ENCODE measurements around the gene SLC46A1. TPM values are rescaled to one million over a fixed set of nuclear protein-coding genes. Genes with fewer than 3 reads are reported as not detected.

SLC46A1 gene
- total and polyA plus RNA-seq, 9 of the 15 experiments (the other 6 are each of a cell fraction or from before 2014, with no cell fraction given): 0.24 to 5.5 (median 3.1) TPM

- intact Hi-C loops (cut with micrococcal nuclease): loop anchor here (10.0 kb wide), 1 partner anchor 170 kb away; no protein-coding TSS in a partner anchor
- DNase-seq (ENCODE audit: extremely low read depth in 1 of 4, low spot score in 3 of 4) (no peak), FAIRE-seq (no peak), ATAC-seq (no peak)
- H3K36me3 ChIP-seq (ENCODE audit: control insufficient read depth, insufficient read depth, low read length): no peaks in the 10 kb centered on the region
- in situ Hi-C loops (cut with MboI): no loop called here
- no peak for TF ChIP-seq NFE2L1 (tag; IDR thresholded peaks at IDR 0.05; ENCODE audit: borderline replicate concordance, low read depth)
- no peak for TF ChIP-seq ZNF143 (CRISPR knock-in tag; IDR thresholded peaks at IDR 0.05)
- TF ChIP-seq NCOA4 (IDR thresholded peaks at IDR 0.05; ENCODE audit: partially characterized antibody): no peak
- TF ChIP-seq CHCHD3 (CRISPR knock-in tag; IDR thresholded peaks at IDR 0.05): no peak
- TF ChIP-seq ELF1 (tag; IDR thresholded peaks at IDR 0.05): no peak
- TF ChIP-seq ZNF449 (CRISPR knock-in tag; IDR thresholded peaks at IDR 0.05): no peak
- no peak for TF ChIP-seq NCOA1 (IDR thresholded peaks at IDR 0.05; ENCODE audit: low read depth)
- TF ChIP-seq BRF2 (IDR thresholded peaks at IDR 0.05; ENCODE audit: borderline replicate concordance, insufficient read depth, insufficient read length): no peak
- no peak for TF ChIP-seq SETDB1 (IDR thresholded peaks at IDR 0.05; ENCODE audit: low read length)
- no peak overlapping the region for H2AFZ ChIP-seq (ENCODE audit: low read depth, low read length)
- peaks cover 17 to 35% of the 10 kb centered on the region in 2 experiments for H3K27me3 ChIP-seq (ENCODE audit: control insufficient read depth in 2 of 2, insufficient read depth in 2 of 2, low read length in 2 of 2)
- ChIA-PET POLR2A (no interaction called here), CTCF (ENCODE audit: low intra/inter-chr PET ratio) (no interaction called here)
- WGBS (ENCODE audit: insufficient coverage, low coverage, missing lambda C conversion rate): 10% methylated on average over 13 of the region's 13 CpGs
- no TSS peak for BruUV-seq (replicated peaks)
- no peaks in the 10 kb centered on the region for H4K20me1 ChIP-seq (replicated peaks; ENCODE audit: control insufficient read depth, insufficient read depth, low read length)
- H3K9ac ChIP-seq (ENCODE audit: insufficient read depth in 1 of 2, low read depth in 2 of 2, low read length in 2 of 2): no peak overlapping the region
- no peak overlapping the region for H3K27ac ChIP-seq (ENCODE audit: extremely low read depth, low read depth, low read length)
- H3K4me2 ChIP-seq (ENCODE audit: insufficient read depth, low read length): no peak overlapping the region
- no peaks in the 10 kb centered on the region for H3K79me2 ChIP-seq (ENCODE audit: control insufficient read depth, insufficient read depth, low read length)
- H3K4me3 ChIP-seq: no peak overlapping the region
- no peaks in the 10 kb centered on the region for H3K9me3 ChIP-seq (replicated peaks; ENCODE audit: control insufficient read depth, insufficient read depth, low read depth, low read length)
- H3K4me1 ChIP-seq (replicated peaks in 1 of 2; ENCODE audit: control insufficient read depth in 2 of 2, insufficient read depth in 2 of 2, low read length in 2 of 2): no peaks in the 10 kb centered on the region; a peak in 1 of 5 replicates
- H3K9me1 ChIP-seq (ENCODE audit: control insufficient read depth, insufficient read depth, low read length): no peaks in the 10 kb centered on the region
Measured at GRCh38 chr17:28425206-28425605, 19.2 kb upstream of the SLC46A1 start.

Measured in K562 (cell line).